Aorta (tissue), 5 donors: Measurements from ENCODE around the gene SLC9A9. TPM values are rescaled to one million over a fixed set of nuclear protein-coding genes. Genes with fewer than 3 reads are reported as not detected.

Source experiments
- ATAC-seq: fragments of 200-7000 bp; cut with Tn5 transposase; one replicate; pipeline ENCODE4 v1.9.1; 2022; ENCODE audit warnings: moderate library complexity; ENCODE audit not compliant: low FRiP score
- DNase-seq, 2 donors: peaks; one replicate each; pipeline ENCODE4 v3.0.0-alpha.2; 2020
- H3K27ac ChIP-seq, 2 donors: one replicate each; pipeline ENCODE4 v1.5.1; 2013; ENCODE audit warnings: low read length in 2 of 2, mild to moderate bottlenecking in 2 of 2, moderate library complexity in 2 of 2, control low read depth in 1 of 2, inconsistent platforms in 1 of 2, low read depth in 1 of 2
- H3K27me3 ChIP-seq, 2 donors: one replicate each; pipeline ENCODE4 v1.6.1; 2013; ENCODE audit warnings: control low read depth in 1 of 2, low read length in 1 of 2, mild to moderate bottlenecking in 1 of 2, moderate library complexity in 1 of 2; ENCODE audit not compliant: insufficient read depth in 2 of 2, control insufficient read depth in 1 of 2
- H3K36me3 ChIP-seq, 2 donors: one replicate each; pipeline ENCODE4 v1.6.1; 2013; ENCODE audit warnings: control low read depth in 1 of 2, low read length in 1 of 2, mild to moderate bottlenecking in 1 of 2; ENCODE audit not compliant: insufficient read depth in 2 of 2, control insufficient read depth in 1 of 2
- H3K4me1 ChIP-seq, 2 donors: one replicate each; pipeline ENCODE4 v1.6.1; 2013; ENCODE audit warnings: low read length in 2 of 2, control low read depth in 1 of 2, mild to moderate bottlenecking in 1 of 2, moderate library complexity in 1 of 2; ENCODE audit not compliant: insufficient read depth in 2 of 2, control insufficient read depth in 1 of 2
- H3K4me3 ChIP-seq, 2 donors: one replicate each; pipeline ENCODE4 v1.5.1; 2013; ENCODE audit warnings: low read length in 2 of 2, control low read depth in 1 of 2, mild to moderate bottlenecking in 1 of 2
- H3K9me3 ChIP-seq: one replicate; pipeline ENCODE4 v1.6.1; 2013; ENCODE audit warnings: mild to moderate bottlenecking, low read length; ENCODE audit not compliant: control insufficient read depth
- WGBS, 2 donors: extraction: QIAGEN DNeasy Blood & Tissue Kit; methylation state at CpG; one replicate each; pipeline ENCODE4 v1.1.7; 2013; 5-methylcytosine and 5-hydroxymethylcytosine counted together
- intact Hi-C, 2 donors: fragments of 100-400 bp; cut with DNase I; formaldehyde crosslinking; loops; one replicate each; pipeline versions ENCODE4 v1.14.2 to v1.15.0; 2022
- polyA plus RNA-seq, 2 donors: library from polyadenylated mRNA; stranded (reverse); fragments of 200-250 nt; gene quantifications; one replicate each; pipeline ENCODE4 v1.2.3, GENCODE V29; 2013
- total RNA-seq, 2 donors: library from RNA; stranded (reverse); fragmentation: NEBNext Ultra II Directional; extraction: Animal tissue kit (Norgen Biotek cat#: 25700); gene quantifications; one replicate each; pipeline ENCODE4 v1.2.1, GENCODE V29; 2021
- donor health status: healthy with polysubstance abuse.
- donor health status: Bipolar disorder and iron deficiency.
- donor health status: DM: no; HTN: no; CAD: no.
- donor health status: DM: no; HTN: no; CAD: no.
- donor health status: DM: yes; HTN: yes; CAD: no.

Gene SLC9A9
- total and polyA plus RNA-seq, 4 donors, result 7.3 to 45.8 (median 12.5) TPM

DNA sequence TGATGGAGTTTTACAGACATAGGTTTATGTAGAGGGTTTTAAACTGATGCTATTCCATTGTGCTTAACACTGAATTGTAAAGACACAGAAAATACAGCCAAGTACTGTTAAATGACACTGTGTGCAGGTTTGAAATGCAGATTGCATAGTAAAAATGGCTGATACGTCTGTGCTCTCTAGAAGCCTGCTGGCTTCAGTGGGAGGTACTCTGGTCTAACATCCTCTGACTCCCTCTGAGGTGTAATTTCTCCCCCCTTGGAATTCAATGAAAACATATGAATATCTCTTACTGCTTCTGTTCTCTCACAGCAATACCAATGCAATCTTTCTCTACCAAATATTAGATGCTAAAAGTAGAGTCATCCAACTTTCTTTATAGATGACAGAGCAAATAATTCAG is 176.6 kb downstream of the SLC9A9 start:
- H3K4me1 ChIP-seq, result no peaks in the 10 kb centered on the region
- no peak overlapping the region for H3K27ac ChIP-seq
- no peaks in the 10 kb centered on the region for H3K9me3 ChIP-seq
- no peak for ATAC-seq
- no peaks in the 10 kb centered on the region for H3K27me3 ChIP-seq
- intact Hi-C loops, result no loop called here
- no peak overlapping the region for H3K4me3 ChIP-seq
- 29 to 45% methylated on average over 1 of the region's 1 CpG for WGBS, 2 donors
- DNase-seq, result no peak
- no peaks in the 10 kb centered on the region for H3K36me3 ChIP-seq

DNA sequence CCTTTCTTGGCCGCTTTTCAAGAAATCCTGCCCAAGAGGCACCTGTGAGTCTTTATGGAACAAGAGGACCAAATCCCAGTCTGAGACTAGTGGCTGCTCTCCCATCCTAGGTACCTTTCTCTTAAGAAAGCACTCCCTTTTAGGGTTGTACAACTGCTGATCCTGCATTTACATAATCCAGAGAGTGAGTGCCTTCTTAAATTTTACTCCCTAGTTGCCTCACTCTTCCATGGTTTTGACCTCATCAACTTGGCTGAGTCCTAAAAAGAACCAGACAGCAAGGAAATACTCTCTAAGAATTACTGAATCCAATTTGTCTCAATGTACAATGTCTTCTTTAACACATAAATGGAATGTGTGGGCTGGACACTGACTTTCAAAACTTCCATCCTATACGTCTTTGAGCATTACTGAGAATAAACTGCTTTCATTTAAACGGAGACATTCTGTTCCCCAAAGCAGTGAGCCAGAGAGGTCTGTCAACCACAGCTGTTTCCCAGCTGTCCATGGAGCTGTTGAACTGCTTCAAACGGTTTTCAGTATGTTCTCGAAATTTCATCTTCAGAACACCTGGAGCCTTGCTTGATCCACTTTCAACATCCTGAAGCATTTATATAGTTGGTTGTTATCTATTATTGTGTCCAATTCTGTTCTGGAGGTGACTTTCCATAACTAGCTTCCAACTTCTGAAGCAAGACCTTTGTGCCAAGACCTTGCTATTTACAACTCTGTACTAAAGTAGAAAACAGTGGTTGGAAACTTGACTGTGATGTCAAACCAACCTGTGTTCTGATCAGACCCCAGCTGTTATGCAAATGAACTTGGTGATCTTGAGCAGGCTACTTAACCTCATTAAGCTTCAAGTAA is 179.1 kb downstream of the SLC9A9 start:
- ATAC-seq (no peak), DNase-seq (no peak)
- intact Hi-C loops, result no loop called here
- no peaks in the 10 kb centered on the region for H3K27me3 ChIP-seq
- H3K4me1 ChIP-seq, result no peaks in the 10 kb centered on the region
- H3K36me3 ChIP-seq, result no peaks in the 10 kb centered on the region
- H3K27ac ChIP-seq, result no peak overlapping the region
- no peak overlapping the region for H3K4me3 ChIP-seq
- WGBS, 2 donors, result 77 to 82% methylated on average over 5 of the region's 5 CpGs
- no peaks in the 10 kb centered on the region for H3K9me3 ChIP-seq

DNA sequence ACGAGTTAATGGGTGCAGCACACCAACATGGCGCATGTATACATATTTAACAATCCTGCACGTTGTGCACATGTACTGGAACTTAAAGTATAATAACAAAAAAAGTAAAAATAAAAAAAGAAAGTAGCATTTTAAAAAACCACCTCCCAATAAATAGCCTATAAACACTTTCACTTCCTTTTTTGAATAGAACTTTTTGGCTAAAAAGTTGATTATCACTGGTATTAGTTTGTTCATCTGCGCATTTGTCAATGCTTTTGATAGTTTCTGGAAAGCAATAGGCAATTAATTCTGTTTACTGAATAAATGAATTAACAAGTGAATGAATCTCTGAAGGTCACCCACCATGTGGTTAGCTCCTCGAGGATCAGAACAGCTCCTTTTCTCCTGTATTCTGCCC is 179.9 kb downstream of the SLC9A9 start:
- ATAC-seq (no peak), DNase-seq (no peak)
- Histone ChIP-seq H3K27ac (no peak overlapping the region), H3K27me3 (no peaks in the 10 kb centered on the region), H3K9me3 (no peaks in the 10 kb centered on the region), H3K4me3 (no peak overlapping the region), H3K36me3 (no peaks in the 10 kb centered on the region), H3K4me1 (no peaks in the 10 kb centered on the region)
- intact Hi-C loops, result no loop called here
- WGBS, 2 donors, result 85% methylated on average over 5 of the region's 5 CpGs

DNA sequence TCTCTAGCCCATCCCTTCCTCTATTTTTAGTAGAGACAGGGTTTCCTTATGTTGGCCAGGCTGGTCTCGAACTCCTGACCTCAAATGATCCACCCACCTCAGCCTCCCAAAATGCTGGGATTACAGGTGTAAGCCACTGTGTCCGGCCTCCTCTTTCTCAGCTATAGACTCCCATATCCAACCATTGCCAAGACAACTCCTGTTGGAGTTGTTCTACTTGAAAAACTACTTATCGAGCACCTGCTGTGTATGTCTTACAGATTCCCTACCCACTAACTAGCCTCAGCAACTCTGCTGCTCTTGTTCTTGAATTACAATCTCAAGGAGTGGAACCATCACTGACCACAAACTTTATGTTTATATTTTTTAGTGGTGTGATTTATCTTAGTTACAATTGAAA is 186.6 kb downstream of the SLC9A9 start:
- Histone ChIP-seq H3K27me3 (no peaks in the 10 kb centered on the region), H3K36me3 (no peaks in the 10 kb centered on the region), H3K4me1 (no peaks in the 10 kb centered on the region), H3K4me3 (no peak overlapping the region), H3K27ac (no peak overlapping the region), H3K9me3 (peaks cover 2% of the 10 kb centered on the region)
- no peak for DNase-seq
- intact Hi-C loops, result no loop called here
- ATAC-seq, result no peak
- WGBS, 2 donors, result 95 to 97% methylated on average over 3 of the region's 3 CpGs

DNA sequence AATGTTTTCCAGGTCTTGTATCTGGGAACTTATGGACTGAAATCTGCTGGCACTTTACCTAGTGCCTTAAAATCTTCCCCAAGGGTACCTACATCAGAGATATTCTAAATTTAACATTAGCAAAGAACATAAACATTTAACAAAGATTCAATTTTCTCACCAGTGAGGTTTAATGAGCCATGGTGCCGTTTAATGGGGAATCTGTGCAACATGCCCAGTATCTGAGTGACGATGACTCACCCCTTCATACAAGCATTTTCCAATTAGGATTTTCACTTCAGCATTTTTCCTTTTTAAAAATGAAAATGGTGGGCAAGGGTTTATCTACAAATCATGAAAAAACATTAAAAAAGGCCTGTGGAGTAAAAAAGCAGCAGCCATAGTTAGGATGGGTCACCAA is 189.4 kb downstream of the SLC9A9 start:
- ATAC-seq (no peak), DNase-seq (no peak)
- H3K4me1 ChIP-seq, result no peaks in the 10 kb centered on the region
- no peak overlapping the region for H3K27ac ChIP-seq
- no peaks in the 10 kb centered on the region for H3K27me3 ChIP-seq
- H3K4me3 ChIP-seq, result no peak overlapping the region
- intact Hi-C loops, result no loop called here
- no peaks in the 10 kb centered on the region for H3K36me3 ChIP-seq
- 47 to 58% methylated on average over 2 of the region's 2 CpGs for WGBS, 2 donors
- H3K9me3 ChIP-seq, result peaks cover 2% of the 10 kb centered on the region

DNA sequence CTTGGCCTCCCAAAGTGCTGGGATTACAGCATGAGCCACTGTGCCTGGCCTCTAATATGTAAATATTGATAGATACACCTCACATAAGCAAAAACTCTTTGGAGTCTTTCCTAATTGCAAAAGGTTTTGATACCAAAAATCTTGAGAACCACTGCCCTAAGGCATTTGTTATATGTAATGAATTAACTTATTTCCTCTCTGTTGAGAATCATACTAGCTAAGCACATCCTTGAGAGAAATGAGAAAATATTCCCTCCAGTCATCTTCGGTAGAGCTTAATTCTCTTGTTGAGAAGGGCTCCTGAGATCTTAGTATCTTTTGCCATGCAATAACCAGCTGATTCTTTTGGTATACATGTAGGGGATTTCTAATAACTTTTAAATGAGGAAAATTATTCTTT is 190.2 kb downstream of the SLC9A9 start:
- ATAC-seq (no peak), DNase-seq (no peak)
- Histone ChIP-seq H3K9me3 (peaks cover under 1% of the 10 kb centered on the region), H3K27me3 (no peaks in the 10 kb centered on the region), H3K4me1 (no peaks in the 10 kb centered on the region), H3K4me3 (no peak overlapping the region), H3K27ac (no peak overlapping the region), H3K36me3 (no peaks in the 10 kb centered on the region)
- intact Hi-C loops, result no loop called here
- 95 to 100% methylated on average over 1 of the region's 1 CpG for WGBS, 2 donors

DNA sequence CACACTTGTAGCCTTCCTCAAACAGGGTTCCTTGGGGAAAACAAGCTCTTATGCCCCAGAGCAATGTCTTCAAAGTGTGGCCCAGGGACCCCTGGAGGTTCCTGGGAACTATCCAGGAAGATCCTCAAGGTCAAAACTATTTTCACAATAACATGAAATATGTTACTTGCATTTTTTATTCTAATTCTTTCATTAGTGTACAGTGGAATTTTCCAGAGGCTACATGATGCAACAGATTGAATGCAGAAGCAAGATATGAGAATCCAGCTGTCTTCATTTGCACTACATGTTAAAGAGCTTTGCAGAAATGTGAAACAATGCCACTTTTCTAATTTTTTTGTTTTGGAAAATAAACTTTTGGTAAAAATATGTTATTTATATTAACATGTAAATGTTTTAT is 190.9 kb downstream of the SLC9A9 start:
- Histone ChIP-seq H3K27ac (no peak overlapping the region), H3K9me3 (no peaks in the 10 kb centered on the region), H3K36me3 (no peaks in the 10 kb centered on the region), H3K4me1 (no peaks in the 10 kb centered on the region), H3K4me3 (no peak overlapping the region), H3K27me3 (no peaks in the 10 kb centered on the region)
- ATAC-seq (no peak), DNase-seq (no peak)
- intact Hi-C loops, result no loop called here

DNA sequence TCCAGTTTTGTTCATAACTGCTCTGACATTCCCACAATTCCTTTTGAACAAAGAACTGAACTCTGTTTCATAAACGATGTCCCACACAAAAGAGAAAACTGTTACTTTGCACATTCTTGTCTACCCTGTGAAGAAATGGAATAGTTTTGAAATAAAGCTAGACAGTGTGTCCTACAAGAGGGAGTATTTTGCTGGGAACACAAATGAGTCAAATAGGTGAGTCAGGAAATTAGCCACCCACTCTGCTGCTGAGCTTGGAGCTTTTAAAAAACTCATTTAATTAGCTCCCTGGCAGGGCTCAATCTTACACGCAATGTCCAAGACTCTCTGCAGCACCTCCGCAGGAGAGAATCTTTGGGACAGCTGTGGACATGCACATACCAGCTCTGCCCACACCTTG is 193.4 kb downstream of the SLC9A9 start:
- H3K4me1 ChIP-seq, result peaks cover 0 to 2% of the 10 kb centered on the region in 2 donors
- DNase-seq (no peak), ATAC-seq (no peak)
- no peaks in the 10 kb centered on the region for H3K36me3 ChIP-seq
- 70 to 88% methylated on average over 3 of the region's 3 CpGs for WGBS, 2 donors
- no peaks in the 10 kb centered on the region for H3K27me3 ChIP-seq
- H3K27ac ChIP-seq, result no peak overlapping the region
- H3K4me3 ChIP-seq, result no peak overlapping the region
- intact Hi-C loops, result no loop called here
- H3K9me3 ChIP-seq, result no peaks in the 10 kb centered on the region

DNA sequence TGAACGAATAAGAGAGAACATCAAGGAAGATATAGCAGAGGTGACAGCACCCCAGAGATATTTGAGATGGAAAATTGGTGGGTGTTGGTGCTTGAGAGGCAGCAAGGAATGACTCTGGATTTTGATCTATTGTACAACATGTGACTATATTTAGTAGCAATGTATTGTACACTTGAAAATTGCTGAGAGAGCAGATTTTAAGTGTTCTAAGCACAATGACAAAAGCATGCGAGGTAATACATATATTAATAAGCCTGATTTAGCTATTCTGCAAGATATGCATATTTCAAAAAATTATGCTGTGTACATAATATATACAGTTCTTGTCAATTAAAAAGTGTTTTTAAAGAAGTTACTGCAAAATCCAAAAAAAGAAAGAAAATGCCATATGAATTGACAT is 194.3 kb downstream of the SLC9A9 start:
- intact Hi-C loops, result no loop called here
- 95% methylated on average over 2 of the region's 2 CpGs for WGBS, 2 donors
- ATAC-seq (no peak), DNase-seq (no peak)
- Histone ChIP-seq H3K36me3 (no peaks in the 10 kb centered on the region), H3K9me3 (no peaks in the 10 kb centered on the region), H3K4me3 (no peak overlapping the region), H3K27ac (no peak overlapping the region), H3K4me1 (peaks cover 0 to 2% of the 10 kb centered on the region in 2 donors), H3K27me3 (no peaks in the 10 kb centered on the region)
